GM10847 (cell line): ENCODE data around the gene ARHGAP18.

ENCODE experiments used
- POLR2A ChIP-seq: IDR thresholded peaks from 2 replicates; pipeline ENCODE4 v1.6.1; 2011; ENCODE audit not compliant: insufficient read length; ENCODE audit errors: extremely low read depth

Gene ARHGAP18

DNA sequence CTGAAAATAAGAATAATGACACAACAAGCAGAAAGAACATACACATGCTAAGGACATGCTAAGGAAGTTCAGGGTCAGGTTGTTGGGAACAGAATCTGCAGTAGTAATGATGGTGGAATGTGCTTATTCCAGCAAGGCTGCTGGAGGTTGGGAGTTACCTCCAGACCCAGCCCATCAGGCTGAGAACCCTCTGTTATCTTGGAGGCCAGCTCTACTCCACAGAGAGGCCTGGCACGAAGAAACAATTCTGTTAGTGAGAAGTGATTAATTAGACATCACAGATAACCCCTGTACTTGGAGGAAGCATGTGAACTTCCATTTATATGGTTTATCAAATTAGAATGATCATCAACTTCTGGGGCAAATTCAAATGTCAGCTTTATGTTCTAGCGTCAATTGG, 22.1 kb upstream of the ARHGAP18 start:
- TF ChIP-seq POLR2A: no peak

DNA sequence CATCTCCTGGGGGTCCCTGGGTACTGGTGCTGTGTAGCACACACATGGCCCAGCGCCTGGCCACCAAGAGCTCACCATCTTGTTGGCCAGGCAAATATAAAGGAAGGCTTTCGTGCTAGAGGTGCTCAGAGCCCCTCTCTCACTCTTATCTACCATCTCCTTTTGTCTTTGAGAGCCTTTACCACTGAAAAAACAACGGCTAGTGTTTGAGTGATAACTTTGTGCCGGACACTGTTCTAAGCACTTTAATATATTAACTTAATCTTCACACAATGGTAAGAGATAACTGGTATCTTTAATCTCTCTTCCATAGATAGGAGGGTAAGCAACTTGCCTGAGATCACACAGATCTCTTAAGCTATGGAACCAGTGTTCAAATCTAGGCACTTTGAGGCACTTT, 21.5 kb upstream of the ARHGAP18 start:
- TF ChIP-seq POLR2A: no peak

DNA sequence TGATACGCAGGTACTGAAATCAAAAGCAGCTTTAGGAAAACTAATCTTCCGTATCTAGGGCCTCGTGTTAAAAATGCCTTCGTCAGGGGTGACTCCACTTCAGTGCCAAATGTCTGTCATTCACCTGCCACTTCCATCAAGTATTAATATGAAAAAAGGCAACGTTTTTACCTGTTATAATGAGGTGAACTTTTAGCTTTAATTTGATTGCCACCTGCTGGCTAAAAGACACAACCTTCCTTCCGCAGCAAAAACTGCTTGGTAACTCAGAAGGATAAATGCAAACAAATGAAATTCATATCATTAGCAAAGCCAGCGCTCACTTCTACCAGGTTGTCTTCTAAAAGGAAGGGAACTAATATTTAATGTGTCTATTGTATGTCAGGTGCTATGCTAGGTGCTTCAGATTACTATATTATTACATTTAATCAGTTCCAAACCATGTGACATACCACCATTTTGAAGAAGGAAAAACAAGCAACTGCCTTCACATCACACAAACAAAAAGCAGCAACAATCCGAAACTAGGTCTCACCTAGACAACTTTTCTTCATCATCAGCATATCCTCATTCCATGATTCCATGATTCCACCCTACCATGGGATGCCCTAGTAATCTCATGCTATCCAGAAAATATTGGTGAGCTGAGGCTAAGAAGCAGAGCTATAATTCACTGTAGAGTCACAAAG, 20.6 kb upstream of the ARHGAP18 start:
- no peak for TF ChIP-seq POLR2A

DNA sequence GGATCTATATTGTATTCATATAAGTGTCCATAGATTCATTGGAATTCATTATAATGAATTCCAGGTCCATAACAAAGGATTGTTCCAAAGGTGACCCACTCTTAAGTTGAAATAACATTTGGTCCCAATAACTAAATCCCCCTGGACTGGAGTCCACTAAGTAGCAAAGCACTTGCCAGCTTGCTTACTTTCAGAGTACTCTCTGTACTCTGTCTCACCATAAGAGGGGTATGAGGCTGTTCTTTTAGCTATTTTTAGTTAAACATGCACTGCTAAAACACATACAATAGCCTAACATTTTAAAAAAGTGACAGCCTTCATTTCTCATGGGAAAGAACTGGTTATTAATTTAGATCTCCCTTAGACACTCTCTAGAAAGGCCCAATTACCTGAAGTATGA, 16.7 kb upstream of the ARHGAP18 start:
- no peak for TF ChIP-seq POLR2A

DNA sequence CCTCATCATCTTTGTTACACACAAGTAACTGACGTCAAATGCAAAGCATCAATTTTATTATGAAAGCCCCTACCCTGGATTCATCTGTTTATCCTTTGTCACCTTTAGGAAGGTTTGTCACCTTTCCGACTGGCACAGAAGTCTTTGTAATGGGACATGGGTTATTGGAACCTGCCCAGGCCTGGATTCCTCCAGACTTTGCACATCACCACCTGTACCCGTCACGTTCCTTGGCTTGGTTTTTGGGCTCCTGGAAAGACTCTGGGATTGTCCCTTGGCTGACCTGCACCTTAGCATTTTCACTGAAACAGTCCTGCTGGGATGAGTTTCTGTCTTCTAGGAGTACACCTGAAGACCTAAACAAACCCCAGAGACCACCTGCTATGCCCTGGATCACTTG, 15.4 kb upstream of the ARHGAP18 start:
- TF ChIP-seq POLR2A: no peak

DNA sequence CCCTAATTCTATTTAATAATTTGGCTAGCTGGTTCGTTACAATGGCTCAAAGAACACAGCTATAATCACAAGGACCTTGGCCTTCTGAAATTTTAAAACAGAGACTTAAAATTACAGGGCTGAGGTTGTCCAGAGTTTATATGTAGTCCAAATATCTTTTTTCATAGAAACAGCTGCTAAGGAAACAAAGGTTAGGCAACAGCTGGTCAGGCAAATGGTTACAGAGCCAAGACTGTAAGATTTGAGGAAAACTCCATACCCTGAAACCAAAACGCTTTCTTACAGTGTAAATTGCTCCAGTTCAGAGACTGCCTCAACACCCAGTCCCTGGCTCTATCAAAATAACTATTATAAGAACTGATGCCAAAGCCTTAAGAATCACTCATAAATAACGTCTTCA, 9.7 kb upstream of the ARHGAP18 start:
- TF ChIP-seq POLR2A: no peak

- no peak for TF ChIP-seq POLR2A
These were observed 7.3 kb upstream of the ARHGAP18 start for GRCh38 chr6:129717277-129717676.

GRCh38 chr6:129713806-129714333, 3.9 kb upstream of the ARHGAP18 start:
- no peak for TF ChIP-seq POLR2A

- no peak for TF ChIP-seq POLR2A
These were observed 1.3 kb upstream of the ARHGAP18 start for GRCh38 chr6:129711271-129711631.

DNA sequence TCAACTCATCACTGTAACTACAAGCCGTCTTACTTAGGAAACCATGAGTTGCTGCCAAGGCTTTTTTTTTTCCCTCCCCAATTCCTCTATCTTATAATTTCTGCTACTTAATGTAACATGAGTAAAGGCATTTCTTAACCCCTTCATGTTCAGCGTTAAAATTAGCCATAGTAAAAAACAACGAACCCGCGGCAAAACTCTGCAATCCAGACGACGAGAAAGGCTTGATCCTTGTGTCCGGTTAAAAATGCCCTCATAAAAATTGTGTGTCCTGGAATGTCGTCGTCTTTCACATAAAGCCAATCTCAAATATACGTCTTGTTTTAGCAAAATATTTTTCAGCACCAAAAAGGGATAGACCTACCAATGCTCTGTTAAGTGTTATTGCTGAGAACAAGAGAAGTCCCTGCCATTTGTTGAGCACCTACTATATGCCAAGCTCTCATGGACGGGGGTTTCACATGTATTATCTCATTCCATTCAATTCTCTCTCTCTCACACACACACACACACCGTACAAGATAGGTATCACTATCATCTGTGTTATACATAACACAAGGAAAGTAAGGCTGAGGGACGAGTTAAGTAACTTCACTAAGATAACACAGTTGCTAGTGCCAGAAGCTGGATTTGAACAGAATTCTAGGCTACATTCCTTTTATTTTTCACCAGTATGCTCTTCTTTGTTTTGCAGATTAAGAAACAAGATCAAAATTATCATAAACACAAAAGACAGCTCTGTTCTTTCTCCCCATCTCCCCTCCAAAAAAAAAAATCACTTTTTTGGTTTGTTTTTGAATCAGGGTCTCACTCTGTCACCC, 683 bp upstream of the ARHGAP18 start:
- no peak for TF ChIP-seq POLR2A

DNA sequence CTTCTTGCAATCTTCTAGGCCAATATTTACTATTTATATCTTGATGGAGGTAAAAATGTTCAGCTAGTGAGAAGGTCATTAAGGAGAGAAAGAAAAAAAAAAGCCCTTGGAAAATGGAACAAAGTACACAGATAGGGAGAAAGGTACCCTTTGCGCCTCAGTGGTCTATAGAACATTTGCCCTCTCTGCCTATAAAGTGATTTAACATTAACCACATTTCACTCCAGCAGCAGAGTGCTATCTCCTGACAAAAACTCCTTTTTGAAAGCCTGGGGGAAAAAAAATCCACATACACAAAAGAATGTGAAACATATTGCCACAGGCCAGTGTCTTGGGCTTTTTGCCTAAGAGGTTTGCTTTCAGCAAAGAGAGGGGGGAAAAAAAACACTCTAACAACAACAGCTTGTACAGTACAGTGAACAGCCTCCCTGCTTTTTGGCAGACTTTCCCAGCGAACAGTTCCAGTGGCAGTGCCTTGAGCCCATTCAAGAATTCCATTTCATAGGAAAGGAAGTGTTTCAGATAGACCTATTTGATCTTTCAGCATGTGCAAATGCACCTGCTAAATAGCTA, 695 bp downstream of the ARHGAP18 start:
- no peak for TF ChIP-seq POLR2A

- no peak for TF ChIP-seq POLR2A
These were observed 1.3 kb downstream of the ARHGAP18 start for GRCh38 chr6:129708496-129709195.

DNA sequence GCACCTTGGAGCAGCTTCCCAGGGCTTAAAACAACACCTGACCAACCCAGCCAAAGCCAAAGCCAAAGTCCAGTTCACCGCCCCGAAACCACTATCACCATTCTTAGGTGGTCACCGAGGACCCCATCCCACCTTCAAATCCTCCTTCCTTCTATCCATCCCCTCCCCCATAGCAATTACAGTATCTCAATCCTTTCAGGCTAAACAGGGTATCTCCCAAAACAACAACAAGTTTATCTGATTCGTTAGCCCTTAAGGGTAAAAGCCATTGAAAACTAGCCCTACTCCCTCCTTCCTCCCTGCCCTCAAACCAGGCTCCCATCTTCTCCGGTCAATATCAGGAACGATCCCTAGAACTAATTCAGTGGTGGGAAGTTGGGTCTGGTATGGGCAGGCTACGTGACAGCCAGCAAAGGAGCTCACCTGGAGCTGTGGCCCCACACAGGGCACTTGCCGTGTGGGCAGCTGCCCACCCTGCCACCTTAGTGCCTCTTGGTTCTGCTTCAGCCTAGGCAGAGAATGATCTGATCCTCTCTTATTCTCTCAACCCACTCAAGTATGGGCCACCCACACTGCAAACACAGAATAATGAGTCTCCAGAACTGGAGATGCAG, 2.0 kb downstream of the ARHGAP18 start:
- TF ChIP-seq POLR2A: no peak

DNA sequence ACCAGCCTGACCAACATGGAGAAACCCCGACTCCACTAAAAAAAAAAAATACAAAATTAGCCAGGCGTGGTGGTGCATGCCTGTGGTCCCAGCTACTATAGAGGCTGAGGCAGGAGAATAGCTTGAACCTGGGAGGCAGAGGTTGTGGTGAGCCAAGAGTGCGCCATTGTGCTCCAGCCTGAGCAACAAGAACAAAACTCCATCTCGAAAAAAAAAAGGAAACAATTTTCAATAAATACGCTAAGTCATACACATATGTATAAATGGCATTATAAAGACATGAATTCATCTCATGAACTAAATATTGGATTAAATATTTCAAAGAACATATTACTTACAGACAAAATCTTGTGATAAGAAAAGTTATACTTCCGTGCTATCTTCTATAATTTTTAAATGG, 2.9 kb downstream of the ARHGAP18 start:
- no peak for TF ChIP-seq POLR2A

GRCh38 chr6:129705212-129705611, 4.8 kb downstream of the ARHGAP18 start:
- TF ChIP-seq POLR2A: no peak
